Aorta (tissue), 5 donors: ENCODE data around the gene SOX11. TPM values are rescaled to one million over a fixed set of nuclear protein-coding genes. Genes with fewer than 3 reads are reported as not detected.

Source experiments
- ATAC-seq: fragments of 200-7000 bp; cut with Tn5 transposase; one replicate; pipeline ENCODE4 v1.9.1; 2022; ENCODE audit warnings: moderate library complexity; ENCODE audit not compliant: low FRiP score
- DNase-seq, 2 donors: peaks; one replicate each; pipeline ENCODE4 v3.0.0-alpha.2; 2020
- H3K27ac ChIP-seq, 2 donors: one replicate each; pipeline ENCODE4 v1.5.1; 2013; ENCODE audit warnings: low read length in 2 of 2, mild to moderate bottlenecking in 2 of 2, moderate library complexity in 2 of 2, control low read depth in 1 of 2, inconsistent platforms in 1 of 2, low read depth in 1 of 2
- H3K27me3 ChIP-seq, 2 donors: one replicate each; pipeline ENCODE4 v1.6.1; 2013; ENCODE audit warnings: control low read depth in 1 of 2, low read length in 1 of 2, mild to moderate bottlenecking in 1 of 2, moderate library complexity in 1 of 2; ENCODE audit not compliant: insufficient read depth in 2 of 2, control insufficient read depth in 1 of 2
- H3K36me3 ChIP-seq, 2 donors: one replicate each; pipeline ENCODE4 v1.6.1; 2013; ENCODE audit warnings: control low read depth in 1 of 2, low read length in 1 of 2, mild to moderate bottlenecking in 1 of 2; ENCODE audit not compliant: insufficient read depth in 2 of 2, control insufficient read depth in 1 of 2
- H3K4me1 ChIP-seq, 2 donors: one replicate each; pipeline ENCODE4 v1.6.1; 2013; ENCODE audit warnings: low read length in 2 of 2, control low read depth in 1 of 2, mild to moderate bottlenecking in 1 of 2, moderate library complexity in 1 of 2; ENCODE audit not compliant: insufficient read depth in 2 of 2, control insufficient read depth in 1 of 2
- H3K4me3 ChIP-seq, 2 donors: one replicate each; pipeline ENCODE4 v1.5.1; 2013; ENCODE audit warnings: low read length in 2 of 2, control low read depth in 1 of 2, mild to moderate bottlenecking in 1 of 2
- H3K9me3 ChIP-seq: one replicate; pipeline ENCODE4 v1.6.1; 2013; ENCODE audit warnings: mild to moderate bottlenecking, low read length; ENCODE audit not compliant: control insufficient read depth
- WGBS, 2 donors: extraction: QIAGEN DNeasy Blood & Tissue Kit; methylation state at CpG; one replicate each; pipeline ENCODE4 v1.1.7; 2013; 5-methylcytosine and 5-hydroxymethylcytosine counted together
- intact Hi-C, 2 donors: fragments of 100-400 bp; cut with DNase I; formaldehyde crosslinking; loops; one replicate each; pipeline versions ENCODE4 v1.14.2 to v1.15.0; 2022
- polyA plus RNA-seq, 2 donors: library from polyadenylated mRNA; stranded (reverse); fragments of 200-250 nt; gene quantifications; one replicate each; pipeline ENCODE4 v1.2.3, GENCODE V29; 2013
- total RNA-seq, 2 donors: library from RNA; stranded (reverse); fragmentation: NEBNext Ultra II Directional; extraction: Animal tissue kit (Norgen Biotek cat#: 25700); gene quantifications; one replicate each; pipeline ENCODE4 v1.2.1, GENCODE V29; 2021
- donor health status: healthy with polysubstance abuse.
- donor health status: Bipolar disorder and iron deficiency.
- donor health status: DM: no; HTN: no; CAD: no.
- donor health status: DM: no; HTN: no; CAD: no.
- donor health status: DM: yes; HTN: yes; CAD: no.

The SOX11 gene
- total and polyA plus RNA-seq, 4 donors: 0.03 TPM; not detected in 3

- Histone ChIP-seq H3K36me3 (no peaks in the 10 kb centered on the region), H3K4me1 (no peaks in the 10 kb centered on the region), H3K27ac (no peak overlapping the region), H3K9me3 (no peaks in the 10 kb centered on the region), H3K4me3 (peak overlapping the region in 1 of 2 donors; percentile 14), H3K27me3 (peaks cover 0 to 1% of the 10 kb centered on the region in 2 donors)
- DNase-seq (no peak), ATAC-seq (peak; percentile 6)
- 9 to 10% methylated on average over 47 to 49 of the region's 49 CpGs for WGBS, 2 donors
- intact Hi-C loops: no loop called here
Observed at GRCh38 chr2:5695654-5696403, 3.6 kb downstream of the SOX11 start.

DNA sequence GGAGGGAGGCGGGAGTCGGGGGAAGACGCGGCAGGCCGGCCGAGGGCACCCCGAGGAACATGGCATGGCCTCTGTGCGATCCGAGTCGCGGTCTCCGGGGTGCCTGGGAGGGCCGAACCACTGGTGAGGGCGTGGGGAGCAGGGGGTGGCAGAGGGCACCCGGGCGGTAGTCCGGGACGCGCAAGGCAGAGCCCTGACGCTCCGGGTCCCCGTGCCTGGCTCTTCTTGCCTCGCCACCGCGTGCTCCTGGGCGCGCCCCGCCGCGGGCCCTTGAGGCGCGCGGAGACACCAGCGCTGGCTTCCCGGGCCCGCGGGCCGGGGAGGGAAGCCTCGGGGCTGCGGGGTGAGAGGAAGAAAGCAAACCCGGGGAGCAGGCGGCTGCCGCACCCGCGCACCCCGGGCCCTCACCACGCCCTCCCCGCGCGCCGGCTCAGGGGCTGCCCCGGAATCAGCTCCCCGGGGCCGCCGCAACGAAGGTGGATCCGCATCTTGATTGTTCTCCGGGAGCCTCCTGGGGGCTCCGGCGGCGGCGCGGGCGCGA, 4.3 kb downstream of the SOX11 start:
- DNase-seq: peak in 1 of 2 donors; percentile 38

DNA sequence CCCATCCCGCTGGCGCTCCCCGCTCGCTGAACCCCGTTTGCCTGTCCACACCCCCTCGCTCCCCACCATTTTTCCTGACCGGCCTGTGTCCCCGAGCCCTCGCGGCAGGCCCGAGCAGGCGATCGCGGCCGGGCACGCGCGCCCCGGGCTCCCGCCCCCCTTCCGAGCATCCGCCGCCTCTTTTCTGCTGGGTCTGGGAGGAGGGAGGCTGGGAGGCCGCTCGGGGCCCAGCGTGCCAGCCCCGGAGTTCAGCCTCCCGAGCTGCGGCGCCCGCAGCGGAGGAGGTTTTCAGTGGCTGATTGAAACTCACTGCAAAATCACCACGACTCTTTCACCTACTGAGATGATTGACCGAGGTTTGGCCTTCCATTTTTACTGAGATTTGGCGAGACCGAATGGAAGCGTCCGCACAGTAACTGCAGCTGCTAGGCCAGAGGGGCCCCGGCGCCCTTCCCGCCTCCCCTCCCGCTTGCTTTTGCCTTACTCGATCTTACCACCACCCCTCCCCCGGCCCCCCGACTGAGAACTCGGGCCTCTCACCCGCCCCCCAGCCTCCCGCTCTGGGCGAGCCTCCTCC, 4.8 kb downstream of the SOX11 start:
- intact Hi-C loops: no loop called here
- Histone ChIP-seq H3K4me3 (peak overlapping the region; percentile 33 to 58), H3K27me3 (no peaks in the 10 kb centered on the region), H3K4me1 (no peaks in the 10 kb centered on the region), H3K27ac (no peak overlapping the region), H3K9me3 (no peaks in the 10 kb centered on the region), H3K36me3 (no peaks in the 10 kb centered on the region)
- ATAC-seq: no peak
- DNase-seq: no peak
- 2% methylated on average over 44 to 49 of the region's 49 CpGs for WGBS, 2 donors

More for the DNA sequence above, 4.3 kb downstream of the SOX11 start:
- Histone ChIP-seq H3K27me3 (no peaks in the 10 kb centered on the region), H3K4me3 (peak overlapping the region; percentile 33 to 58), H3K4me1 (no peaks in the 10 kb centered on the region), H3K27ac (no peak overlapping the region), H3K9me3 (no peaks in the 10 kb centered on the region), H3K36me3 (no peaks in the 10 kb centered on the region)
- 1% methylated on average over 42 to 65 of the region's 65 CpGs for WGBS, 2 donors
- no peak for ATAC-seq
- intact Hi-C loops: no loop called here

- WGBS, 2 donors: 74 to 80% methylated on average over 8 of the region's 8 CpGs
- DNase-seq (no peak), ATAC-seq (no peak)
- Histone ChIP-seq H3K4me1 (no peaks in the 10 kb centered on the region), H3K27me3 (no peaks in the 10 kb centered on the region), H3K9me3 (no peaks in the 10 kb centered on the region), H3K36me3 (no peaks in the 10 kb centered on the region), H3K4me3 (no peak overlapping the region), H3K27ac (no peak overlapping the region)
- intact Hi-C loops: no loop called here
Observed at GRCh38 chr2:5697562-5697961, 5.4 kb downstream of the SOX11 start.

GRCh38 chr2:5698134-5698533, 6.0 kb downstream of the SOX11 start:
- Histone ChIP-seq H3K27ac (no peak overlapping the region), H3K9me3 (no peaks in the 10 kb centered on the region), H3K4me3 (no peak overlapping the region), H3K27me3 (peaks cover 0 to 3% of the 10 kb centered on the region in 2 donors), H3K36me3 (no peaks in the 10 kb centered on the region), H3K4me1 (no peaks in the 10 kb centered on the region)
- DNase-seq (no peak), ATAC-seq (no peak)
- WGBS, 2 donors: 97 to 99% methylated on average over 4 of the region's 4 CpGs
- intact Hi-C loops: no loop called here

- no peaks in the 10 kb centered on the region for H3K36me3 ChIP-seq
- ATAC-seq (no peak), DNase-seq (no peak)
- H3K4me1 ChIP-seq: no peaks in the 10 kb centered on the region
- 92 to 96% methylated on average over 4 of the region's 4 CpGs for WGBS, 2 donors
- peaks cover 0 to 4% of the 10 kb centered on the region in 2 donors for H3K27me3 ChIP-seq
- no peaks in the 10 kb centered on the region for H3K9me3 ChIP-seq
- intact Hi-C loops: no loop called here
- no peak overlapping the region for H3K27ac ChIP-seq
- H3K4me3 ChIP-seq: no peak overlapping the region
Observed at GRCh38 chr2:5699963-5700362, 7.8 kb downstream of the SOX11 start.

DNA sequence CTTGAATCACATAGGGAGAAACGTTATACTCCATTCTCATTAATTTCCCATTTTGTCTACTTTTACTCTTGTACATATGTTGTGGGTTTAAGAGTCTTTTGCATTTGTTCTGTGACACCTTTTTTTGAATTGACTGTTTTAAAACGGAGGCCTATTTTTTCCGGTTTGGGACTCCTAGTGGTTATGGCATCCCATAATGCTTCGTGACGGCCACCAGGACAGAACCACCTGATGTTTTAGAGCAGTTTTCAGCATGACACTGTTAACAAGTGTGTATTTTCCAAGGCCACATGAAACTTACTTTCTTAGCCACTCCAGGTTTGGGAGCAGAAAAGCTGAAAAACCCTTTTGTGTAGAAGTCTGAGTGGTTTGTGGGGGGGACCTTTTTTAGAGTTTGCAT, 8.4 kb downstream of the SOX11 start:
- intact Hi-C loops: no loop called here
- ATAC-seq (no peak), DNase-seq (no peak)
- Histone ChIP-seq H3K27ac (no peak overlapping the region), H3K4me1 (no peaks in the 10 kb centered on the region), H3K4me3 (no peak overlapping the region), H3K36me3 (no peaks in the 10 kb centered on the region), H3K9me3 (no peaks in the 10 kb centered on the region), H3K27me3 (peaks cover 0 to 4% of the 10 kb centered on the region in 2 donors)
- WGBS, 2 donors: 93 to 95% methylated on average over 5 of the region's 5 CpGs

- no peak overlapping the region for H3K4me3 ChIP-seq
- DNase-seq (no peak), ATAC-seq (no peak)
- peaks cover 0 to 4% of the 10 kb centered on the region in 2 donors for H3K27me3 ChIP-seq
- no peaks in the 10 kb centered on the region for H3K36me3 ChIP-seq
- H3K27ac ChIP-seq: no peak overlapping the region
- no peaks in the 10 kb centered on the region for H3K4me1 ChIP-seq
- H3K9me3 ChIP-seq: no peaks in the 10 kb centered on the region
- intact Hi-C loops: no loop called here
- WGBS, 2 donors: 90 to 93% methylated on average over 3 of the region's 3 CpGs
Observed at GRCh38 chr2:5701266-5701665, 9.1 kb downstream of the SOX11 start.

DNA sequence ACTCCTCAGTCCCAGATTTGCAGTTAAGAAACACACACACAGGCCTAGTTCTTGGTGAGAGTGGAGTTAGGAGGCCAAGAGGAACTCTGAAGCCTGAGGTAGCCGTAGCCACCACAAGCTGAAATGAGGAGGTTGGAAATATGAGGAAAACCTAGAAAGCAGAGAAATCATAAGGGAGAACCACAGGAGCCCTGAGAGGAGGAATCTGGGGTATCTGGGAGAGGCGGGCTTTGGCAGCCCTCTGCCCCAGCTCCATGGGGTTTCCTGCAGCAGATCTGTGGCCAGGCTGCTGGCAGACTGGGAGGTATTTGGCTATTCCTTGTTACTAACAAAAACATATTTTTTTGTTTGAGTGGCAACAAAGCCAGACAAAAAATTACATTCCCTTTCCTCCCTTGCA, 11.0 kb downstream of the SOX11 start:
- ATAC-seq (no peak), DNase-seq (no peak)
- Histone ChIP-seq H3K4me3 (no peak overlapping the region), H3K27ac (no peak overlapping the region), H3K9me3 (no peaks in the 10 kb centered on the region), H3K4me1 (no peaks in the 10 kb centered on the region), H3K36me3 (no peaks in the 10 kb centered on the region), H3K27me3 (peaks cover 0 to 4% of the 10 kb centered on the region in 2 donors)
- 92 to 95% methylated on average over 2 of the region's 2 CpGs for WGBS, 2 donors
- intact Hi-C loops: no loop called here
